H1 (cell line): ENCODE data around the gene FNDC7. TPM values are rescaled to one million over a fixed set of nuclear protein-coding genes. Genes with fewer than 3 reads are reported as not detected.

Experiments used
- BCL11A ChIP-seq, 2 experiments: IDR thresholded peaks; one replicate each; pipeline ENCODE4 v1.6.1; 2011; ENCODE audit warnings: low read depth in 2 of 2, low read length in 2 of 2, mild to moderate bottlenecking in 2 of 2
- GTF2F1 ChIP-seq: IDR thresholded peaks from 2 replicates; pipeline ENCODE4 v1.6.1; 2012; ENCODE audit warnings: low read depth, low read length, improper control_type of control experiment, borderline replicate concordance
- PHF8 ChIP-seq: fragments of 200-600 bp; sonication (generic); conservative IDR thresholded peaks from 2 replicates; pipeline ENCODE4 v1.7.1; 2012; ENCODE audit warnings: low read depth, mild to moderate bottlenecking, inconsistent platforms, low read length, moderate library complexity
- YY1 ChIP-seq: IDR thresholded peaks from 2 replicates; pipeline ENCODE4 v1.6.1; 2011; ENCODE audit warnings: low read depth, mild to moderate bottlenecking, low read length
- polyA plus RNA-seq, 7 experiments: library from polyadenylated mRNA; depleted of rRNA in 3 of 7; stranded (reverse) in 5 of 7; unstranded in 2 of 7; fragments of >200 nt in 5 of 7; fragments of 200-250 nt in 2 of 7; gene quantifications; 1 replicate in 5 of 7; 2 replicates in 1 of 7; 4 replicates in 1 of 7; pipeline versions ENCODE4 v1.2.1 to v1.2.3, GENCODE V29; 2011 to 2013; ENCODE audit warnings: missing spikeins in 2 of 7, mixed read lengths in 2 of 7
- total RNA-seq: library from RNA; stranded (reverse); fragmentation: NEBNext Ultra II Directional; extraction: Animal tissue kit (Norgen Biotek cat#: 25700); gene quantifications from 2 replicates; pipeline ENCODE4 v1.2.1, GENCODE V29; 2021
- TF ChIP-seq, protein P1 (sequence below): IDR thresholded peaks from 2 replicates; pipeline ENCODE4 v1.6.1; 2012; ENCODE audit warnings: inconsistent platforms

FNDC7 gene
- total and polyA plus RNA-seq, 2 of the 8 experiments (the other 6 are each of a cell fraction or from before 2014, with no cell fraction given), result 0.13 to 0.20 TPM

GRCh38 chr1:108728327-108728923, 15.7 kb downstream of the FNDC7 start (continued):
- TF ChIP-seq PHF8 (no peak), GTF2F1 (no peak), BCL11A (IDR thresholded peaks at IDR 0.05; ENCODE audit: low read depth in 2 of 2, low read length in 2 of 2) (no peak), YY1 (no peak)
- TF ChIP-seq, protein P1, sequence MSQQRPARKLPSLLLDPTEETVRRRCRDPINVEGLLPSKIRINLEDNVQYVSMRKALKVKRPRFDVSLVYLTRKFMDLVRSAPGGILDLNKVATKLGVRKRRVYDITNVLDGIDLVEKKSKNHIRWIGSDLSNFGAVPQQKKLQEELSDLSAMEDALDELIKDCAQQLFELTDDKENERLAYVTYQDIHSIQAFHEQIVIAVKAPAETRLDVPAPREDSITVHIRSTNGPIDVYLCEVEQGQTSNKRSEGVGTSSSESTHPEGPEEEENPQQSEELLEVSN, result no peak
